Coronary artery (tissue), 2 donors: Measurements from ENCODE around the gene TRIM10.

Source experiments
- DNase-seq: peaks from one replicate; pipeline ENCODE4 v3.0.0-alpha.2; 2017; ENCODE audit warnings: low spot score
- H3K27ac ChIP-seq, 2 donors: fragments of 200-600 bp; sonication (generic); one replicate each; pipeline ENCODE4 v1.5.1; 2016 to 2019
- H3K4me3 ChIP-seq: fragments of 200-600 bp; sonication (generic); 2 replicates; pipeline ENCODE4 v1.5.1; 2016; ENCODE audit warnings: mild to moderate bottlenecking, moderate library complexity
- CTCF ChIP-seq: fragments of 200-600 bp; sonication (generic); IDR thresholded peaks from one replicate; pipeline ENCODE4 v1.5.1; 2019; ENCODE audit warnings: antibody characterized with exemption

Gene TRIM10

GRCh38 chr6:30160785-30161531 is at the start of gene TRIM10:
Gene TRIM10 (minus strand): TSS chr6:30161211. CDS start chr6:30160858, 353 bp downstream.
- no peak for TF ChIP-seq CTCF
- DNase-seq = no peak

GRCh38 chr6:30207619-30208295 is 46.7 kb upstream of the TRIM10 start:
- Histone ChIP-seq H3K27ac (peak overlapping the region in 1 of 2 donors; percentile 65), H3K4me3 (no peak overlapping the region)
- no peak for TF ChIP-seq CTCF
- no peak for DNase-seq

More at GRCh38 chr6:30160785-30161531, at the start of gene TRIM10:
- Histone ChIP-seq H3K4me3 (no peak within 1 kb of the TSS), H3K27ac (no peak within 1 kb of the TSS)

GRCh38 chr6:30206799-30207618 is 46.0 kb upstream of the TRIM10 start:
- TF ChIP-seq CTCF = no peak
- Histone ChIP-seq H3K4me3 (peak overlapping the region; percentile 2), H3K27ac (peak overlapping the region in 1 of 2 donors; percentile 65)
- no peak for DNase-seq

- Histone ChIP-seq H3K27ac (no peak overlapping the region), H3K4me3 (no peak overlapping the region)
- TF ChIP-seq CTCF = no peak
- DNase-seq = no peak
These were observed 45.1 kb upstream of the TRIM10 start for GRCh38 chr6:30206152-30206551.

GRCh38 chr6:30204116-30204515 is 43.1 kb upstream of the TRIM10 start:
- no peak for DNase-seq
- no peak for TF ChIP-seq CTCF
- H3K27ac ChIP-seq = no peak overlapping the region
- H3K4me3 ChIP-seq = no peak overlapping the region

GRCh38 chr6:30202366-30202765 is 41.4 kb upstream of the TRIM10 start:
- no peak overlapping the region for H3K4me3 ChIP-seq
- no peak overlapping the region for H3K27ac ChIP-seq
- no peak for DNase-seq
- TF ChIP-seq CTCF = no peak
